ENCODE measurements around the gene NGB.
"Not testable (repeated sequence)": the region's sequence is repeated elsewhere in the genome, so short reads cannot be mapped to it uniquely, and the experiment has no call there.

NGB gene

DNA sequence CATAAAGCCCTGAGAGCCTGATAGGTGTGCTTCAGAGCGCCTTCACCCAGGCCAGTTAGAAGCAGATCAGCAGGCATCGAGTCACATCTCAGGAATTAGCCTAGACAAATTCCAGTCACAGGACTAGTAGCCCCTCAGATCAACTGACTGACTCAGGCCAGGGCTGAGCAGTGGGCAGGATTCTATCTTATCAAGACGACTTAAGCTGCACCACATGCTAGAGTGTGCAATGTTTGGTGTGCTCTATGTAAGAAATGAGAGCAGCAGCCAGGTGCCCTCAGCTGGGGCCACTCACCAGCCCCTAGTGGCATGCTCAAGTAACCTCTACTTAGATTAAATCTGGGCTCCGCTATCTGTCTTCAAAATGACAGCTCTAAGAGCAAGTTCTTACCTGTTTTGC, 19.7 kb upstream of the NGB start:
- DNase-seq: no peak

DNA sequence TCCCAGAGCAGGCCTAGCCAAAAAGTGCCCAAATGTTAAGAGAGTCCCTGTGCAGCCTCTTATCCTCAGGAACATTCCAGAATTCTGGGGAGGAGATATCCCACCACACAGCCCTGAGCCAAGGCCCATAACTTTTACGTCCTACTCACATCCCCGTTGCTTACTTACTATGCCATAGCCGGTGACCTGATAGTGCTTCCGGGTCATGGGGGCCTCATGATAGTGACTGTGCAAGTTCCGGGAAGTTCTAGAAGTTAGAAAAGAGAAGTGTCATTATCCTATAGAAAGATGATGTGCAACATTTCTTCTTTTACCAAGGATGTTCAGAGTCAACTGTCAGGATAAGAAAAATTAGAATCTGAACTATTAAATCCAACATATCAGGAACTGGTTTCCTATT, 15.6 kb upstream of the NGB start:
- no peak for DNase-seq

DNA sequence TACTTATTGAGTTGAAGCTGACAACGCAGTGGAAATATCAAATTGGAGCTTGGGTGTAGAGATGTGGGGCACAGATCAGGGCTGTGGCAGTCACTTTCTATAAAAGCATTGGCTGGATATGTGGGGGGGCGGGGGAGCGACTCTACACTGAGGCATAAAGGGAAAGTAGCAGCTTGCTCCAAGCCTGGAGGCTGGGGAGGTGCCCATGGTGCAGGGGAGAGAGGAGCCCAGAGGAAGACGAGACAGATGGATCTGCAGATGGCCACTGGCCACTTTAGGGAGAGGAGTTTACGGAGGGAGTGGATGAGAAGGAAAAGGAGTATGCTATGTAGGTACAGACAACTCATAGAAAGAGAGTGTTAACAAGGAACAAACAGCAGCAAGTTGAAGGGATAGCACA, 13.5 kb upstream of the NGB start:
- DNase-seq: no peak

DNA sequence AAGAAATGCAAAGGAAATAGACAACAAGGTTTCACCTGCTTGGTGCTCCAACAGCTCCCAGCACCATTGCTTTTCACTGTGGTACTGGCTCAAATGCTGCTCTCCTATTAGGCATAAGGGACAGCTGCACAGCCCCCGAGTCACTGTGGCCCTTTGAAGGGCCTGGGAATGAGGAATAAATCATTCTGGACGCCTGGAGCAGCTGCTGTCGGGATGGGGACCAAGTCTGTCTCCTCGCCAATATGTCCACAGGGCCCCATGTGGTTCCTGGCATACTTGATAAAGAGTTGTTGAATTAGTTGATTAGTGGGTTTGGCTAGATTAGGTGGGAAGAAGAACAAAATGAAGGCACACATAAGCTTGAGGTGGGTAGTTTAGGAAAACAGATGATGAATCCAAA, 13.1 kb upstream of the NGB start:
- DNase-seq: no peak

DNA sequence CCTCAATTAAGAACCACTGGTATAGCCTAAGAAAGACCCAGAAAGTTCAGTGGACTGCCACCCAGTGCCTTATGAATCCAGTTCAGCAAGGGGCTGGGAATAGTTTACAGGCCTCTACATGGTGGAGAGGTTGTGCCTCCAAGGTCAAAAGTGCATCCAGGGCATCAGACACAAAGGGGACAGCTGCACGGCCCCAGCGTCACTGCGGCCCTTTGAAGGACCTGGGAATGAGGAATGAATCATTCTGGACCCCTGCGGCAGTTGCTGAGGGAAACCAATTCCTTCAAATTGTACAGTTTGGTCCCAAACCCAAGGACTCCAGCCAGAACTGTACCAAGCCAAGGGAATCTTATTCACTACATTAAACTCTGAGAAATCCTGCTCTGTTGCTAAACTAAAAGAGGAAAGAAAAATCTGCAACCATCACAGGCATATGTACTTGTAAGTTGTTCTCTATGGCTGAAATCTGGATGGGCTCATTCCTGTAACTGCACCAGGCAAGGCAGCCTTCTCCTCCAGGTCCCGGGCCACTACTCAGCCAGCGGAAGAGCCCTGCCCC, 10.9 kb upstream of the NGB start:
- no peak for DNase-seq

DNA sequence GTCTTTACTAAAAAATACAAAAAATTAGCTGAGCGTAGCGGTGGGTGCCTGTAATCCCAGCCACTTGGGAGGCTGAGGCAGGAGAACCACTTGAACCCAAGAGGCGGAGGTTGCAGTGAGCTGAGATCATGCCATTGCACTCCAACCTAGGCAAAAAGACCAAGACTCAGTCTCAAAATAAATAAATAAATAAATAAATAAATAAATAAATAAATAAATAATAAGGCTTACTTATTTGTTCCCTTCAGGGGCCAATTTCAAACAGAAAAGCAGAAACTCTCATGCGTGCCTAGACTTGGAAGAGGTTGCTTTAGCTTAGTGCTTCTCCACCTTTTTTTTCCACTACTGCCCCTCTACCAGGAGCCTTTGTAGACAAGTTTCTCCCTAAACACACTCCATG, 9.9 kb upstream of the NGB start:
- DNase-seq: not testable (repeated sequence)

DNA sequence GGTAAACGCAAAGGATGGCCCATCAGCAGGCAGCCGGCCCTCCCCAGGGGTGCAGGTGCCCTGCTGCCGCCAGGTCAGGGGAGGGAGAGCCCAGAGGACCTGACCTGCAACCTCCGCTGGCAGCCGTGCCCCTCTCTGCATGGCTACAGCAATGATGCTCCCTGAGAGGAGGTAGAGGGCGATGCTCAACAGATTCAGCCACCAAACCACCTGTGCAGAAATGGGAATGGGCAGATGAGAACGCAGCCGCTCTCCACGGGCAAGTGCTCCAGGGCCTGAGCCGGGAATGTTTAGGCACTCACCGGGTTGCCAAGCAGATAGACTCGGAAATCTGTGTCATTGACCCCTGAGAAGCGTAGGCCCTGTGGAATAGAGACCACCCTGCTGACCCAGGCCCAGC, 8.7 kb upstream of the NGB start:
- DNase-seq: no peak

DNA sequence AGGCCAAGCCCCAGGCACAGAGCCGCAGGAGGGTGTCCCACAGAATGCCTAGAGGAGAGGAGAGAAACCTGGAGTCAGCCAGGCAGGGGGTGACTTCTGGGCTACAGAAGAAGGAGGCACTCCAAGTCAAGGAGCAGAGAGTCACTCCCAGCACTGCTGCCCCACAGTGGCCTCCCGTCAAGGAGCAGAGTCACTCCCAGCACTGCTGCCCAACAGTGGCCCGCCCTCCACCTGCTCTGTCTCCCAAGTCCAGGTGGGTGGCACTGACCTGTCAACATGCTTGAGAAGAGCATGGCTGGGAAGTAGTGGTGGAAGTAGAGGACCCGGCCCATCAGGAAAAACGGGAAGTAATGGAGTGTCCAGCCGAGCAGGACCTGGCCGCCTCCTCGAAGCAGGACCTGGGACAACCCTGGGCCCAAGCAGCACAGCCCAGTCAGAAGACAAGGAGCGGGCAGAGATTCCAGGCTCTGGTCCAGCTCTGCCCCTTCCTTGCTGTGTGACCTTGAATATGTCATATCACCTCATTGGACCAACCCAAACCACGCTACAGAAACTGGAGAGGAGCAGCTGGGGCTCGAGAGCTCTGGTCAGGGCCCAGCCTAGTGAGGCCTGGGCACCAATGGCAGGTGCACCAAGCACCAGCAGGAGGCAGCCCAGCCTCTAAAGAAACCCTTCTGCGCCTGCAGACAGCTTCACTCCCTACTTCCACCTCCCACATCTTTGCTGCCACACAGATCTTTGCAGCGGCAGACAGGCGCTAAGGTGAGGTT, 7.6 kb upstream of the NGB start:
- no peak for DNase-seq

DNA sequence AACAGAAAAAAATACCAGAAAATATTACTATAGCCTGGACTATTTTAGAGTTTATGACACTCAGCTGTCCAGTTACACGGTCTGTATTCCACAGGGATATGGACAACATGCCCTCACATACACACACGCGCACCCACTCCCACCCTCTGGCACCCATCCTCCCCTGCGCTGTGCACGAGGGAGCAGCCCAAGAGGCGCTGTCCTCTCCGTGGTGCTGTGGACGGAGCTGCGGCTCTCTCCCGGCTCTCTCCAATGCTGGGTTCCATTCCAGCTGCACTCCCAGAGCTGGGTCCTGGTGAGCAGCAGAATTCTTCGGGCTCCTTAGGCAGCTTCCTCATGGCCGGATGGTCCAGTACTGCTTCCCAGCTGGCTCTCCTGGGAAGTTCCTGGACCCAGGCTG, 6.0 kb upstream of the NGB start:
- DNase-seq: no peak

DNA sequence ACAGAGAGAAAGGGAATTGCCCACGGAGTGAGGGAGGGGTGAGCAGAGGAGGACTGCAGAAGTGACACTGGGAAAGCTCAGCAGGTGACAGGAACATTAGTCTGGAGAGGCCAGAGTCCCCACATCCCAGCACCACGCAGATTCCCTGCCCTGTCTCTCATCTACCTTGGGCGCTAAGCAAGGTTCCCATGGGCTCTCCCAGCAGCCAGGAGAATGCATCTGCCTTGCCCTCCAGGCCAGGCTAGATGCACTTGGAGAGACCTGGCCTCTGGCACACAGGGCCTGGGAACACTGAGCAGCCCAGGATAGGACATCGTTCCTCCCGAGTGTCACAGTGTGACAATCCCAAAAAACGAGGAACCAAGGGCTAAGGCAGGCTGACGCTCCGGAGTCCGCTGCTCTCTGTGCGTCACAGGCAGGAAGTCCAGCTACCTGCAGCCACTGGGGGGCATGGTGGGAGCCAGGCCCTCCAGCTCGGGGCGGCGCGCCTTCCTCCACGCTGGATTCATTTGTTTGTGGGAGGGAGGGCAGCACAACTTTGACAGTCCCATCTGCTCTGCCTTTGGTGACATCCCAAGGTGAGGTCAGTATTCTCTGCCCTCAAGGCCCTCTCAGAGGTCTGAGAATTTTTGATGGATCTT, 5.4 kb upstream of the NGB start:
- DNase-seq: no peak

DNA sequence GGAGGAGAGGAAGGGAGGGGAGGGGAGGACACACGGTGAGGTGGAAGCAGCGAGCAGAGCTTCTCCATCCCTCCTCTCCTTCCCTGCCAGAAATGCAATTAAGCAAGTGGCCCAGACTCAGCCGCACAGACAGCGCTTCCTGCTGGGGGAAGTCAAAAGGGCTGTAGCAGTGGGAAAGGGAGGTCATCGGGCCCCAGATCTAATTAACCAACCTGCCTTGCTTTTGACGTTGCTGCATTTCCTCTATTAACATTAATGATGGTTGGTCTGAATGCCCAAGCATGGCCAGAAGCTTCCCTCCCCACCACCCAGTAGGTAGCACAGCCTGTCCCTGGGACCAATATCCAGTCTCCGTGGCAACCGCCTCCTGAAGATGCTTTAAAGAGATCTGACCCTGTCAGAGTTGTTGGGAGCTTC, 4.6 kb upstream of the NGB start:
- no peak for DNase-seq

DNA sequence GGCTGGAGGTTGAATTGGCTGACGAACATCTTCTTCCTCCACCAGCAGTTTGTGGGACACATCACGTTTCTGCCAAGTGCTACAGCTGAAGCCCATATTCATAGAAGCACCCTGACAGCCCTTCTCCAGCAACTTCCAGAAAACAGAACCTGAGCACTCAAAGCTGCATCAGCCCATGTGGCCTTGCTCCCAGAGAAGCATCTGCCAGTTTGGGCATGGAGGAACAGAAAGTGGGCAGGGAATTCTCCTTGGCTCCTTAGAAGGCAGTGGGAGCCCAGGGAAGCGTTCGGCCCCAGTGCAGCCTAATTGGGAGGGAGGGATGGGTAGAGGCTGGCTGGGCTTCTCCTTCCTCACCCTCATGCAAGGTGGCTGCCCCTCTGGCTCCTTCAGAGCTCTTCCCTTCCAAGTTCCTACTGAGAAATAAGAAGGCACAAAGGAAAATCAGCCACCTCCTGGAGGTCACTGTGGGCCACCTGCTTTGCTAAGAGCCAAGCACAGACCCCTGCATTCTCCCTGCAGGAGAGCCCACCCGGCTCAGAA, 4.1 kb upstream of the NGB start:
- DNase-seq: no peak

DNA sequence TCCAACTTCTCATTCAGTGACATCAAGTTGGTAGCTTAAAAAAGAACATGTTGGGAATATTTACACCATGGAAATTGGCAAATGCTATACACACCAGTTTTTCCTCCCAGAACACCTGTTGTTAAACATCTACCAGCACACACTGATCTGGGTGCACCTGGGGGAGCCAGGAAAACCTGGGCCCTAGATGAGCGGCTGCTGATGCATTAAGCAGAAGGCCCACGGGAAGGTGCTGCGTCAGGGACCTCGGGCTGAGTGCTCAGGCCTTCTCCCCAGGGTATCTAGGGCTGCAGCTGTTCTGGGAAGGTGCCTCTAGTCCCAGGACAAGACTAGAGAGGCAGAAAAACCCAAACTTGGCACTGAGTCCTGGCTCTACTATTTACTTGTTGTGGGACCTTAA, 2.8 kb upstream of the NGB start:
- DNase-seq: no peak

DNA sequence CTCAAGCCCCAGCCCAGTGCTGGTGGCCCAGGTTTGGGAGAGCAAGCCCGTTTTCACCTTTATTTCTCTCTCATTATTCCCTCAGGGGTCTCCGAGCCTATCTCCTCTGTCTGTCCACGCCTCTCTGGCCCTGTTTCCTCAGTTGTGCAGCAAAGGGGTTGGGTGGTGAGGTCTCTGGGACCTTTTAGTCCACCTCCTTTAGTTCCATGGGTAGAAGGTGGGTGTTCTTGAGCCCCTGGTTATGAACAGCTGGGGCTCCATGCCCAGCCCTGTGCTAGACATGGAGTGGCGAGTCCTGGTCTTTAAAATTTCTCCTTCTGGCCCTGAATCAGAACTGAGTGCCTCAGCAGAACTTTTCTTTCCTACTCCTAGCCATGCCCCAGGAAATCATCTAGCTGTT, 1.3 kb upstream of the NGB start:
- no peak for DNase-seq

DNA sequence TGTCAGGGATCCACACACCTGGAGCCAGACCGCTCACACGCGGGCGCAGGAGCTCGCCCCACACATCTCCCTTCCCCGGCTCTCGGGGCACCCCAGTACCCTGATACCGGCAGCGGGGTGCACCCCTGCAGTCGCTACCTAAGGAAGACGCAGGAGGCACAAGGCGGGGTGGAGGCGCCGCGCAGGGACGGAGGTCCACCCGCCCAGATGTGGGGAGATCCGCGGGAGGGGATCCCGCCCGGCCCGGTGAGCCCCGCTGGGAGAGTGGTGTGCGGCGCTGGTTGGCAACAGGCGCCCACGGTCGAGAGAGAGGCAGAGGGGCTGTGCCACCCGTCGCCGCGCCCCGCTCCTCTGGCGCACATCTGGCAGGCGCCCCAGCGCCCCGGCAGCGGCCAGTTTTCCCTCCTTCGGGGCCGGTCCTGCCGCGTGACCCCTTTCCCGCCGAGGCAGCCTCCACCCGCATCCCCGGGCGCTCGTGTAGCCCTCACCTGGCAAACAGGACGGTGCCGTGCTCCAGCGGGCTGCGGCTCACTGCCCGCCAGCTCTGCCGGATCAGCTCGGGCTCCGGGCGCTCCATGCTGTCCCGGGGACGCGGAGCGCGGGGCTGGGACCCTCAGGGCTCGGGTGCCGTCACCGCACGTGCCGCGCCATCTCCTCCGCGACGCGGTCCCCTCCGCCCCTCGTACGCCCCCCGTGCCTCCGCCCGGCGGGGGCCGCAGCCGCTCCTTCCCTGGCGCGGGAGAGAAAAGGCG, 469 bp downstream of the NGB start:
- DNase-seq: no peak

DNA sequence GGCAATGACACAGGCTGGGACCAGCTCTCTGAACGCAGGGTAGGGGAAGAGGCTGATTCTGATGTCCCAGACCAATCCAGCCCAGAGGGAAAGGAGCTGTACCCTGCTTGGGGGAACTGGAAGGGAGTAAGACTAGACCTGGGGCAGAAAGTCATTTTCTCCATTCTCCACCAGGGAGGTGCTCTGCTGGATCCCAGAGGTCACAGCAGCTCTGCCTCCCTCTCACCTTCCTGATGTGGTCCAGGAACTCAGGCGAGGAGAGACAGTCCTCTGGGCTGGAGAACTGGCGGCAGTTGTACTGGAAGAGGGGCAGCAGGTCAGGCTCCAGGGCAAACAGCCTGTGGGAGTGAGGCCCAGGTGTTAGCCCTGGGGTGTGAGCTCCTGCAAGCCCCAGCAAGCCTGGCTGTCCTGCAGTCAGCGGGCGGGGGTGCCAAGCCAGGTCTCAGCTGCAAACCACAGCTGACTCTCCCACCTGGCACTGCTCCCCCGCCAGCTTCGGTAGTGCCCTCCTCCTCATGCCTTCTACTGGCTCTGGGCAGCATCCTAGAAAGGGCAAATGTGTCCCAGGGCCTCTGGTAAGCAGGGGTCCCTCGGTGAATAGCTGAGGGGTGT, 1.9 kb downstream of the NGB start:
- no peak for DNase-seq

DNA sequence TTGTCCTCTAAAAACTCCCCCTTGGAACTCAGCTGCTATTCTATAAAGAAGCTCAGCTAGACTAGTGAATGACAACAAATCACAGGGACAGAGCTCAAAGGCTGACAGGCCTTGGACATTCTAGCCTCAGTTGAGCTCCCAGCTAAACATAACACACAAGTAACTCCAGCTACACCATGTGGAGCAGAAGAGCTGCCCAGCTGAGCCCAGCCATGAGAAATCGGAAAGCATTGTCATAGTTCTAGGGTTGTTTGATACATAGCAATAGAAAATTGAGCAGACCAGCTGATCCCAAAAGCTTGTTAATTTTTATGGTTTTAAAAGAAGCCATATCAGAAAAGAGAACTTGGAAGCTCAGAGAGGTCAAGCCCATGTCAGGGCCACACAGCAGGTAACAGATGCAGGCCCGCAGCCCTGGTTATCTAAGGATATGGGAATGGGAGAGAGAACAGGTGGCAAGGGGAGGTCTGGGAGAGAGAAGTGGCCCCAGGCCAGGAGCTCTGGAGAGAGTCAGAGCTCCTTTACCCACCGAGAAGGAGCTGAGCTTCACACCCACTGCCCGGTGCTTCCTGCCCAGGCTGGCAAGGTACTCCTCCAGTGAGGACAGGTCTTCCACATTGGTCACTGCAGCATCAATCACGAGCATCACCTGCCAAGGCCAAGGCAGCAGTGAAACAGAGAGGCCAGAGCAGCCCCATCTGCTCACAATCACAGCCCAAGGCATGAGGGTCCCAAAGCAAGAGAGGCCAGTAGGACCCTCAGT, 2.9 kb downstream of the NGB start:
- DNase-seq: no peak

DNA sequence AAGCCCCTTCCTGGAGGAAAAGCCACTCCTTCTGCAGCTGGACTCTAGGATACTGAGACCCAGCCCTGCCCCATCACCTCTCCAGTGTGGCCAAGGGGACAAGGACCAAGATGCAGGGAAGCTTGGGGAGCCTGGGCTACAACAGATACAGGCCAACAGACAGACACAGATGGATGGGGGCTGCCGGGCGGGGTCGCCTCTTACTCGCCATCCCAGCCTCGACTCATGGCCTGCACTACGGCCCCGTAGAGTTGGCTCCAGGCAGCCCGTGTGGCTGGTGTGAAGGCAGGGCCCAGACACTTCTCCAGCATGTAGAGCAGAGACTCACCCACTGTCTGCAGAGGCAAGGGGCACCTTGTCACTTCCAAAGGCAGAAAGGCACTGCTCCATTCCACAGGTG, 4.7 kb downstream of the NGB start:
- DNase-seq: no peak

DNA sequence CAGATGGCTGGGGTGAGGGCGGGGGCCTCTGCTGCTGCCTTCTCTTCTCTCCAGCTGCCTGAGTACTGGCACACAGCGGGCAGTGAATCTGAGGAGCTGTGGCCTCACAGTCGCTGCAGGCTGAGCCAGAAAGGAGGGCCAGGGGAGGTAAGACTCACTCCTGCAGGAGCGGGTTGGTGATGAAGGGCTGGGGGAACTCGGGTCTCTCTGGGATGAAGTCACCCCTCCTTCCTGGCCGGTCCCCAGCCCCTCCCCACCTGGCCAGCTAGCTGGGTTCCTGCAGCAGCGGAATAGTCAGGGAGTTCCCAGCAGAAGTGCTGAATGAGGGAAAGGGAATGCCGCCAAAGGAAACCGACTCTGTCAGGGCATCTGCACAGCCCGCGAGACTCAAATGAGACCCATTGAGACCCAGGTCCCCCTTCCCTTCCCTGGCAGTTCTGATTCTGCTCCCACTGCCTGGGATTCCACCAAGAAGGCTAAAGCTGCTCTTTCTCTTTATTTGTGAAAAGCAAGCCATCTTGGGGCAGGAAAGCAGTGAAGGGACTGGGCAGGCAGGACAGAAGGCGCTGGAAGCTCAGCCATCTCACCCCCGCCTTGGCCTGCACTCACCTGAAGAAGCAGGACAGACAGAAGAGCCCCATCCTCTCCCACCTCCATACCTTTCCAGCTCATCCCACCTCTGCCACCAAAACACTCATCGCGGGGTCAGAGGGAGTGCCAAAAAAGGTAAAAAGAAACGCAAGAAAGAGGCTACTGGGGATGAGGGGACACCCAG, 5.3 kb downstream of the NGB start:
- DNase-seq: no peak

DNA sequence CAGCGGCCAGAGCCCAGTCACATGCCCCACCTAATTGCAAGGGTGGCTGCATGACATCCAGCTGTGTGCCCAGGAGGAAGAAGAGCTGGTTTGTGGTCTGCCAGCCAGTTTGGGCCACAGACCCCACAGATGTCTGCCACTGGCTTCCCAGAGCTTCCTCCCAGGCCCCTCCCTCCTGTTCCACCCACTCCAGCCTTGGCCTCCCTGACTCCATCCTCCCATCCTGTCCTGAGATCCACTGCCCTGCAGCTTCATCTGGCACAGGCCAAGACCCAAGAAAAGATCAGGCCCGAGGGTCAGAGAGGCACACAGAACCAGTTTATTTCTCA, 5.9 kb downstream of the NGB start:
- no peak for DNase-seq

DNA sequence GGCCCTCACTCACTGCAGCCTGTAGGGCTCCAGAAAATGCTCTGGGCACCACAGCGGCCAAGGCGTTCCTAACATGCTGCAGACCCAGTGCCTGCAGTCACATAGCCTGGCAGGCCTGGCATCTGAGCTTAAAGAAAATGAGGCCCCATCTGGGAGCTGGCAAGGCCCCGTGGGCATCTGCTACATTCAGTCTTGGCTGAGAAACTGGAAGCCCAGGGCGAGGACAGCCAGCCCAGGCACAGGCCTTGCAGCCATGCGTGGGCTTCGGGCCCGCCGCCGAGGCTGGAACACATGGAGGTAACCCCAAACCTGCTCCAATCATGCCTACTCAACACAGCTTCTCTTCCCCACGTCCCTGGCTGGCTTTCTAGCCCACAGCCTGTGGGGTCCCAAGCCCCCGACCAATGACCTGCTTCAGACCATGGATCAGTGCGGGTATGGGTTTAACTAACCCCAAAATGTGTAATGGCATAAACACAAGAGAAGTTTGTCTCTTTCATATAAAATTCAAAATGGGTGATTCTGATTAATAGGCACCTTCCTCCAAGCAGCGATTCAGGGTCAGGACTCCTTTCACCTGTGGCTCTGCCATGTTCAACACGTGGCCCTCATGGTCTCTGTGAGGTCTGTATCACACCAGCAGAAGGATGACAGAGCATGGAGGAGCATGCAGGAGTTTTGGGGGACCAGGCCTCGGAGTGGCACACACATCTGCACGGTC, 6.4 kb downstream of the NGB start:
- DNase-seq: no peak
